H1 (cell line): ENCODE measurements around the gene SRGAP2. TPM values are rescaled to one million over a fixed set of nuclear protein-coding genes. Genes with fewer than 3 reads are reported as not detected.
"Not testable (repeated sequence)": the region's sequence is repeated elsewhere in the genome, so short reads cannot be mapped to it uniquely, and the experiment has no call there.

Experiments
- CTCF ChIA-PET: fragments of 300-600 bp; sonication (Branson Sonifier 250); formaldehyde crosslinking; loops from one replicate; lab custom pipeline; 2021; ENCODE audit not compliant: partially characterized antibody; lab: Charles Lee
- POLR2A ChIA-PET: fragments of 300-600 bp; sonication (Branson Sonifier 250); formaldehyde crosslinking; loops from one replicate; lab custom pipeline; 2021; ENCODE audit warnings: inconsistent platforms; ENCODE audit not compliant: partially characterized antibody; lab: Charles Lee
- DNase-seq, 2 experiments: peaks; one replicate each; pipeline versions ENCODE4 v3.0.0 to v3.0.0-alpha.2; 2010 to 2022; ENCODE audit warnings: low spot score in 2 of 2, low read depth in 1 of 2, mixed read lengths in 1 of 2
- FAIRE-seq: peaks from 2 replicates; lab custom pipeline; 2011; peaks lifted over from hg19 to GRCh38; lab: Jason Lieb, UNC
- H2AFZ ChIP-seq: 2 replicates; pipeline ENCODE4 v1.8.1; 2012; ENCODE audit warnings: low read length, inconsistent platforms
- H2AK5ac ChIP-seq: 2 replicates; pipeline ENCODE4 v1.6.1; 2013; ENCODE audit warnings: low read depth, low read length
- H2BK120ac ChIP-seq: replicated peaks from 2 replicates; pipeline ENCODE3; 2013; ENCODE audit warnings: low read depth, low read length, inconsistent platforms
- H2BK12ac ChIP-seq: 2 replicates; pipeline ENCODE4 v1.6.1; 2013; ENCODE audit warnings: low read depth, low read length
- H2BK15ac ChIP-seq: 2 replicates; pipeline ENCODE4 v1.6.1; 2013; ENCODE audit warnings: low read length
- H2BK20ac ChIP-seq: 2 replicates; pipeline ENCODE4 v1.6.1; 2013; ENCODE audit warnings: low read length
- H2BK5ac ChIP-seq: 2 replicates; pipeline ENCODE4 v1.6.1; 2013; ENCODE audit warnings: low read depth, low read length
- H3K14ac ChIP-seq: 2 replicates; pipeline ENCODE4 v1.6.1; 2013; ENCODE audit warnings: inconsistent platforms; ENCODE audit not compliant: insufficient read length
- H3K18ac ChIP-seq: 2 replicates; pipeline ENCODE4 v1.6.1; 2013; ENCODE audit warnings: low read length; ENCODE audit errors: extremely low read depth
- H3K23ac ChIP-seq: 2 replicates; pipeline ENCODE4 v1.6.1; 2013; ENCODE audit warnings: inconsistent platforms; ENCODE audit not compliant: insufficient read length
- H3K23me2 ChIP-seq: 2 replicates; pipeline ENCODE4 v1.6.1; 2013; ENCODE audit warnings: low read depth, low read length
- H3K27ac ChIP-seq: 2 replicates; pipeline ENCODE4 v1.6.1; 2011; ENCODE audit warnings: low read depth, low read length, inconsistent platforms
- H3K27me3 ChIP-seq, 4 experiments: replicated peaks in 1 of 4; 1 replicate in 1 of 4; 2 replicates in 3 of 4; pipeline versions ENCODE4 v1.6.1 to v1.8.1; 2011 to 2013; ENCODE audit warnings: low read length in 3 of 4, mild to moderate bottlenecking in 3 of 4, inconsistent platforms in 2 of 4, mixed read lengths in 2 of 4, moderate library complexity in 1 of 4; ENCODE audit not compliant: control insufficient read depth in 3 of 4, insufficient read depth in 3 of 4; ENCODE audit errors: extremely low read depth in 1 of 4
- H3K36me3 ChIP-seq, 4 experiments: 2 replicates each; pipeline versions ENCODE4 v1.6.1 to v1.8.1; 2011 to 2013; ENCODE audit warnings: mild to moderate bottlenecking in 4 of 4, low read length in 3 of 4, moderate library complexity in 2 of 4, control low read depth in 1 of 4, inconsistent platforms in 1 of 4; ENCODE audit not compliant: insufficient read depth in 4 of 4, control insufficient read depth in 2 of 4
- H3K4ac ChIP-seq: replicated peaks from 2 replicates; pipeline ENCODE3; 2013; ENCODE audit warnings: low read length, low read depth, mixed read lengths, inconsistent platforms; ENCODE audit not compliant: insufficient read length
- H3K4me1 ChIP-seq, 4 experiments: replicated peaks in 1 of 4; 1 replicate in 1 of 4; 2 replicates in 3 of 4; pipeline versions ENCODE4 v1.6.1 to v1.8.1; 2011 to 2013; ENCODE audit warnings: low read length in 3 of 4, inconsistent platforms in 2 of 4, mixed read lengths in 1 of 4; ENCODE audit not compliant: insufficient read depth in 4 of 4, control insufficient read depth in 3 of 4
- H3K4me2 ChIP-seq, 2 experiments: 2 replicates each; pipeline versions ENCODE4 v1.6.1 to v1.8.1; 2011 to 2013; ENCODE audit warnings: low read depth in 2 of 2, low read length in 2 of 2, control low read depth in 1 of 2, inconsistent platforms in 1 of 2, mild to moderate bottlenecking in 1 of 2; ENCODE audit not compliant: insufficient read depth in 1 of 2
- H3K4me3 ChIP-seq, 4 experiments: fragments of 200-600, 300-600 bp in 1 of 4; sonication (generic), shearing (Covaris generic), sonication (Bioruptor Twin) in 1 of 4; 2 replicates each; pipeline versions ENCODE4 v1.5.1 to v1.8.1; 2011 to 2016; ENCODE audit warnings: low read length in 4 of 4, low read depth in 3 of 4, control low read depth in 2 of 4, inconsistent platforms in 2 of 4, mild to moderate bottlenecking in 2 of 4, mixed read lengths in 1 of 4, moderate library complexity in 1 of 4; ENCODE audit not compliant: insufficient read depth in 2 of 4; ENCODE audit errors: extremely low read depth in 1 of 4
- H3K56ac ChIP-seq: replicated peaks from 2 replicates; pipeline ENCODE3; 2013; ENCODE audit warnings: low read depth, mild to moderate bottlenecking, mixed read lengths, low read length, inconsistent platforms; ENCODE audit not compliant: insufficient read length
- H3K79me1 ChIP-seq: 2 replicates; pipeline ENCODE4 v1.6.1; 2013; ENCODE audit warnings: low read depth, low read length, control low read depth
- H3K79me2 ChIP-seq, 2 experiments: 2 replicates each; pipeline versions ENCODE4 v1.6.1 to v1.8.1; 2012 to 2013; ENCODE audit warnings: low read length in 2 of 2, mild to moderate bottlenecking in 2 of 2, inconsistent platforms in 1 of 2; ENCODE audit not compliant: insufficient read depth in 2 of 2, control insufficient read depth in 1 of 2
- H3K9ac ChIP-seq, 4 experiments: replicated peaks in 1 of 4; 1 replicate in 1 of 4; 2 replicates in 3 of 4; pipeline versions ENCODE4 v1.6.1 to v1.8.1; 2011 to 2013; ENCODE audit warnings: low read depth in 3 of 4, low read length in 3 of 4, control low read depth in 2 of 4, mild to moderate bottlenecking in 2 of 4, moderate library complexity in 2 of 4, inconsistent platforms in 1 of 4; ENCODE audit errors: extremely low read depth in 1 of 4
- H3K9me3 ChIP-seq, 2 experiments: 2 replicates each; pipeline versions ENCODE4 v1.6.1 to v1.8.1; 2012 to 2013; ENCODE audit warnings: mild to moderate bottlenecking in 2 of 2, moderate library complexity in 2 of 2, control low read depth in 1 of 2, inconsistent platforms in 1 of 2, low read depth in 1 of 2, low read length in 1 of 2, mixed read lengths in 1 of 2; ENCODE audit not compliant: insufficient read depth in 2 of 2
- H4K20me1 ChIP-seq, 2 experiments: replicated peaks in 1 of 2; 2 replicates each; pipeline versions ENCODE3 to v1.8.1; 2011 to 2013; ENCODE audit warnings: inconsistent platforms in 2 of 2, low read length in 2 of 2, mild to moderate bottlenecking in 1 of 2; ENCODE audit not compliant: insufficient read depth in 2 of 2, control insufficient read depth in 1 of 2
- H4K5ac ChIP-seq: 2 replicates; pipeline ENCODE4 v1.6.1; 2013; ENCODE audit warnings: low read length, low read depth, mixed read lengths, inconsistent platforms; ENCODE audit not compliant: insufficient read length
- H4K8ac ChIP-seq: 2 replicates; pipeline ENCODE4 v1.8.0; 2013; ENCODE audit warnings: mild to moderate bottlenecking, moderate library complexity, low read length, inconsistent platforms; ENCODE audit not compliant: insufficient read depth; ENCODE audit errors: extremely low read depth
- H4K91ac ChIP-seq: replicated peaks from 2 replicates; pipeline ENCODE3; 2013; ENCODE audit warnings: low read length, mixed read lengths, inconsistent platforms; ENCODE audit not compliant: insufficient read length
- WGBS, 2 experiments: shearing (Covaris generic) in 1 of 2; methylation state at CpG; one replicate each; pipeline versions ENCODE4 v1.1.6 to v1.1.7; 2013 to 2015; ENCODE audit warnings: low lambda C conversion rate in 2 of 2, mixed read lengths in 2 of 2, inconsistent platforms in 1 of 2, low coverage in 1 of 2, missing lambda C conversion rate in 1 of 2; ENCODE audit not compliant: insufficient replicate concordance in 2 of 2, insufficient coverage in 1 of 2, insufficient read length in 1 of 2; ENCODE audit errors: extremely low coverage in 1 of 2, missing lambda C conversion rate in 1 of 2; 5-methylcytosine and 5-hydroxymethylcytosine counted together
- polyA plus RNA-seq, 7 experiments: library from polyadenylated mRNA; depleted of rRNA in 3 of 7; stranded (reverse) in 5 of 7; unstranded in 2 of 7; fragments of >200 nt in 5 of 7; fragments of 200-250 nt in 2 of 7; gene quantifications; 1 replicate in 5 of 7; 2 replicates in 1 of 7; 4 replicates in 1 of 7; pipeline versions ENCODE4 v1.2.1 to v1.2.3, GENCODE V29; 2011 to 2013; ENCODE audit warnings: missing spikeins in 2 of 7, mixed read lengths in 2 of 7
- total RNA-seq: library from RNA; stranded (reverse); fragmentation: NEBNext Ultra II Directional; extraction: Animal tissue kit (Norgen Biotek cat#: 25700); gene quantifications from 2 replicates; pipeline ENCODE4 v1.2.1, GENCODE V29; 2021

The SRGAP2 gene
- total and polyA plus RNA-seq, 2 of the 8 experiments (the other 6 are each of a cell fraction or from before 2014, with no cell fraction given), result 10.8 to 54.0 TPM

GRCh38 chr1:206182368-206183317 lies 20.7 kb upstream of the SRGAP2 start:
- H2BK120ac ChIP-seq, H3K9me3 ChIP-seq, H3K4me2 ChIP-seq, H3K9ac ChIP-seq, H3K79me2 ChIP-seq, H3K4me1 ChIP-seq, H2BK20ac ChIP-seq, H2BK12ac ChIP-seq, H4K91ac ChIP-seq, H3K27me3 ChIP-seq, H3K27ac ChIP-seq, H2BK15ac ChIP-seq, CTCF ChIA-PET, H4K5ac ChIP-seq, H2AK5ac ChIP-seq, H3K23ac ChIP-seq, H3K56ac ChIP-seq, H3K4ac ChIP-seq, H4K20me1 ChIP-seq, H3K14ac ChIP-seq, POLR2A ChIA-PET, H2BK5ac ChIP-seq, H4K8ac ChIP-seq, H3K36me3 ChIP-seq, DNase-seq, H3K23me2 ChIP-seq, FAIRE-seq, H3K79me1 ChIP-seq, H3K4me3 ChIP-seq, H2AFZ ChIP-seq, H3K18ac ChIP-seq: not testable (repeated sequence)
- 100% methylated on average over 3 of the region's 6 CpGs; no CpG with 5 or more reads in 1 of the 2 experiments for WGBS, 2 experiments
